H9 (cell line): ENCODE results near the gene UVSSA. TPM values are rescaled to one million over a fixed set of nuclear protein-coding genes. Genes with fewer than 3 reads are reported as not detected.

Source experiments
- DNase-seq: peaks from one replicate; pipeline ENCODE4 v3.0.0-alpha.2; 2017
- H2AFZ ChIP-seq: one replicate; pipeline ENCODE4 v1.6.1; 2013; ENCODE audit warnings: mild to moderate bottlenecking, low read length, control low read depth, moderate library complexity
- H2AK5ac ChIP-seq: 2 replicates; pipeline ENCODE4 v1.6.1; 2013; ENCODE audit warnings: low read length, control low read depth, mixed read lengths; ENCODE audit not compliant: insufficient read length
- H2BK120ac ChIP-seq: one replicate; pipeline ENCODE4 v1.6.1; 2013; ENCODE audit warnings: low read depth, mild to moderate bottlenecking, low read length, control low read depth, inconsistent platforms; ENCODE audit not compliant: poor library complexity, severe bottlenecking
- H2BK12ac ChIP-seq: 2 replicates; pipeline ENCODE4 v1.6.1; 2013; ENCODE audit warnings: low read length, control low read depth, mixed read lengths, low read depth; ENCODE audit not compliant: insufficient read length
- H2BK15ac ChIP-seq: 2 replicates; pipeline ENCODE4 v1.6.1; 2013; ENCODE audit warnings: low read depth, low read length, control low read depth
- H2BK20ac ChIP-seq: one replicate; pipeline ENCODE4 v1.6.1; 2013; ENCODE audit warnings: low read depth, mild to moderate bottlenecking, low read length, control low read depth, inconsistent platforms; ENCODE audit not compliant: poor library complexity, severe bottlenecking
- H2BK5ac ChIP-seq: 2 replicates; pipeline ENCODE4 v1.6.1; 2013; ENCODE audit warnings: low read length, control low read depth, mixed read lengths; ENCODE audit not compliant: insufficient read length
- H3K14ac ChIP-seq: 2 replicates; pipeline ENCODE4 v1.6.1; 2013; ENCODE audit warnings: low read length, control low read depth; ENCODE audit not compliant: insufficient read depth
- H3K18ac ChIP-seq: 2 replicates; pipeline ENCODE4 v1.6.1; 2013; ENCODE audit warnings: low read depth, mild to moderate bottlenecking, mixed read lengths, low read length, control low read depth; ENCODE audit not compliant: insufficient read length
- H3K23ac ChIP-seq: 2 replicates; pipeline ENCODE4 v1.6.1; 2013; ENCODE audit warnings: low read length, control low read depth, mixed read lengths, low read depth; ENCODE audit not compliant: insufficient read length
- H3K23me2 ChIP-seq: 2 replicates; pipeline ENCODE4 v1.6.1; 2013; ENCODE audit warnings: low read depth, mild to moderate bottlenecking, mixed read lengths, low read length, control low read depth; ENCODE audit not compliant: insufficient read length, poor library complexity, severe bottlenecking
- H3K27ac ChIP-seq: 2 replicates; pipeline ENCODE4 v1.5.1; 2013; ENCODE audit warnings: low read length, control low read depth, mixed read lengths, low read depth; ENCODE audit not compliant: insufficient read length
- H3K27me3 ChIP-seq: 2 replicates; pipeline ENCODE4 v1.6.1; 2013; ENCODE audit warnings: low read length, control low read depth, inconsistent platforms; ENCODE audit not compliant: insufficient read depth
- H3K4ac ChIP-seq: 2 replicates; pipeline ENCODE4 v1.6.1; 2013; ENCODE audit warnings: low read depth, mild to moderate bottlenecking, control low read depth, inconsistent platforms, low read length, moderate library complexity
- H3K4me1 ChIP-seq: 2 replicates; pipeline ENCODE4 v1.6.1; 2013; ENCODE audit warnings: low read length, control low read depth, inconsistent platforms; ENCODE audit not compliant: insufficient read depth
- H3K4me2 ChIP-seq: 2 replicates; pipeline ENCODE4 v1.6.1; 2013; ENCODE audit warnings: low read length, control low read depth, mixed read lengths; ENCODE audit not compliant: insufficient read length, insufficient read depth
- H3K56ac ChIP-seq: 2 replicates; pipeline ENCODE4 v1.6.1; 2013; ENCODE audit warnings: low read depth, mild to moderate bottlenecking, mixed read lengths, low read length, control low read depth; ENCODE audit not compliant: insufficient read length
- H3K79me1 ChIP-seq: 2 replicates; pipeline ENCODE4 v1.6.1; 2013; ENCODE audit warnings: low read depth, mild to moderate bottlenecking, moderate library complexity, low read length, control low read depth, inconsistent platforms; ENCODE audit not compliant: insufficient read depth, poor library complexity, severe bottlenecking
- H3K79me2 ChIP-seq: 2 replicates; pipeline ENCODE4 v1.6.1; 2013; ENCODE audit warnings: low read length, control low read depth, inconsistent platforms; ENCODE audit not compliant: insufficient read depth
- H3K9ac ChIP-seq: 2 replicates; pipeline ENCODE4 v1.6.1; 2013; ENCODE audit warnings: low read length, control low read depth, mixed read lengths; ENCODE audit not compliant: insufficient read length; ENCODE audit errors: extremely low read depth
- H3K9me3 ChIP-seq: one replicate; pipeline ENCODE4 v1.6.1; 2013; ENCODE audit warnings: low read depth, low read length, inconsistent platforms; ENCODE audit not compliant: control insufficient read depth
- H3T11ph ChIP-seq: one replicate; pipeline ENCODE4 v1.6.1; 2013; ENCODE audit warnings: mild to moderate bottlenecking, low read length, control low read depth, inconsistent platforms
- H4K20me1 ChIP-seq: one replicate; pipeline ENCODE4 v1.6.1; 2013; ENCODE audit not compliant: control insufficient read depth, insufficient read length, insufficient read depth
- H4K5ac ChIP-seq: 2 replicates; pipeline ENCODE4 v1.6.1; 2013; ENCODE audit warnings: low read depth, mild to moderate bottlenecking, mixed read lengths, low read length, control low read depth; ENCODE audit not compliant: insufficient read length
- H4K8ac ChIP-seq: replicated peaks from 2 replicates; pipeline ENCODE4 v1.6.1; 2013; ENCODE audit warnings: low read length, control low read depth, mixed read lengths, low read depth; ENCODE audit not compliant: insufficient read length
- H4K91ac ChIP-seq: 2 replicates; pipeline ENCODE4 v1.6.1; 2013; ENCODE audit warnings: low read depth, mild to moderate bottlenecking, moderate library complexity, mixed read lengths, low read length, control low read depth; ENCODE audit not compliant: insufficient read length
- H3K27ac Mint-ChIP-seq, 3 experiments: 2 replicates in 2 of 3; 3 replicates in 1 of 3; pipeline ENCODE4 v1.8.0; 2020 to 2021; ENCODE audit warnings: mixed read lengths in 3 of 3, mild to moderate bottlenecking in 1 of 3, moderate library complexity in 1 of 3
- H3K27me3 Mint-ChIP-seq: 2 replicates; pipeline ENCODE4 v1.8.0; 2021; ENCODE audit warnings: low read depth, mild to moderate bottlenecking, moderate library complexity, mixed read lengths
- H3K36me3 Mint-ChIP-seq, 3 experiments: 2 replicates in 2 of 3; 3 replicates in 1 of 3; pipeline ENCODE4 v1.8.0; 2020 to 2021; ENCODE audit warnings: low read depth in 3 of 3, mixed read lengths in 3 of 3; ENCODE audit not compliant: insufficient read depth in 1 of 3
- H3K4me1 Mint-ChIP-seq, 2 experiments: 2 replicates each; pipeline ENCODE4 v1.8.0; 2020; ENCODE audit warnings: mixed read lengths in 2 of 2
- H3K4me3 Mint-ChIP-seq, 2 experiments: 2 replicates in 1 of 2; 3 replicates in 1 of 2; pipeline ENCODE4 v1.8.0; 2020 to 2021; ENCODE audit warnings: mild to moderate bottlenecking in 2 of 2, mixed read lengths in 2 of 2, moderate library complexity in 1 of 2
- H3K9me3 Mint-ChIP-seq, 2 experiments: 2 replicates in 1 of 2; 3 replicates in 1 of 2; pipeline ENCODE4 v1.8.0; 2020; ENCODE audit warnings: mild to moderate bottlenecking in 2 of 2, mixed read lengths in 2 of 2, moderate library complexity in 1 of 2
- whole genome bisulfite sequencing: extraction: QIAGEN DNeasy Blood & Tissue Kit; methylation state at CpG from one replicate; pipeline ENCODE4 v1.1.7; 2013; ENCODE audit warnings: missing lambda C conversion rate, low lambda C conversion rate, mixed read lengths; ENCODE audit not compliant: insufficient read length; ENCODE audit errors: extremely low coverage; 5-methylcytosine and 5-hydroxymethylcytosine counted together
- total RNA-seq: library from RNA; stranded (reverse); gene quantifications from 2 replicates; pipeline ENCODE4 v1.2.1, GENCODE V29; 2021
- TF ChIP-seq, protein P1 (sequence below): fragments of 200-600 bp; sonication (generic); conservative IDR thresholded peaks from 3 replicates; pipeline ENCODE4 v1.8.0; 2021; ENCODE audit warnings: antibody characterized with exemption, mild to moderate bottlenecking

UVSSA gene
- total RNA-seq, 1 experiment from 2014 or later = 15.9 TPM

DNA sequence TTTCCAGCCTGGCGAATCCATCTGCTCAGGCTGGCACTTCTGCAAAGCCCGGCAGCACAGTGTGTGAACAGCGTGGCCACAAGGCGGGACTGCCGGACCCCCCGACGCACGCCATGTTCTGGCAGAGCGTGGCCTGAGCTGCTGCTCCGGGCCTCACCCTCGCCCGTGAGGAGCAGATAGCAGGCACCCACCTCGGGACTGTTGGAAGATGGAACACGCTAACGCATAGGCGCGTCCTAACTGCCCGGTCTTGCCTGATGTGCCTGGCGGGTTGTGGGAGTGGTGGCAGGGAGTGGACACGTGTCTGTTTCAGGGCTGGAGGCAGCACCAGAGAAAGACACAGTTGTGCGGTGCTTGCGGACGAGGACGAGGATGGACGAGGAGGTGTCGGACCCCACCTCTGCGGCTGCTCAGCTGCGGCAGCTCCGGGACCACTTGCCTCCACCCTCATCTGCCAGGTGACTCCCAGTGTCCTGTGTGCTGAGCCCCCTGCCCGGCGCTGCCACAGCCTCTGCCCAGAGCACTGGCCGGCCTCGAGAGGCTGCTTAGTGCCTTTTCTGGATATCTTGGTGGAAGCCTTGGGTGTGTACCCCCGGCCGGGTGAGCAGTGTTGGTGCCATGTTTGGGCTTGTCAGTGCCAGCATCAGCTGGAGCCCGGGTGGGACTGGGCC is 28.2 kb downstream of the UVSSA start:
- Histone ChIP-seq H3K4ac (no peak overlapping the region), H2BK15ac (no peak overlapping the region), H3K18ac (no peak overlapping the region), H3K27me3 (no peaks in the 10 kb centered on the region), H2BK12ac (no peak overlapping the region), H2AK5ac (no peak overlapping the region), H3K9me3 (no peaks in the 10 kb centered on the region), H3K79me2 (no peaks in the 10 kb centered on the region), H3K56ac (no peak overlapping the region), H3K4me2 (no peak overlapping the region), H2AFZ (no peak overlapping the region), H3K4me1 (no peaks in the 10 kb centered on the region), H2BK120ac (no peak overlapping the region), H4K5ac (no peak overlapping the region), H3K9ac (no peak overlapping the region), H3K14ac (no peak overlapping the region), H3K79me1 (no peaks in the 10 kb centered on the region), H3K23me2 (no peaks in the 10 kb centered on the region), H3T11ph (no peak overlapping the region), H4K20me1 (peaks cover 3% of the 10 kb centered on the region), H4K91ac (no peak overlapping the region), H4K8ac (no peak overlapping the region), H3K27ac (no peak overlapping the region), H2BK5ac (no peak overlapping the region), H2BK20ac (no peak overlapping the region), H3K23ac (no peak overlapping the region)
- H3K9me3 Mint-ChIP-seq = no peaks in the 10 kb centered on the region
- no peak for DNase-seq
- H3K27ac Mint-ChIP-seq = no peak overlapping the region
- TF ChIP-seq, protein P1, sequence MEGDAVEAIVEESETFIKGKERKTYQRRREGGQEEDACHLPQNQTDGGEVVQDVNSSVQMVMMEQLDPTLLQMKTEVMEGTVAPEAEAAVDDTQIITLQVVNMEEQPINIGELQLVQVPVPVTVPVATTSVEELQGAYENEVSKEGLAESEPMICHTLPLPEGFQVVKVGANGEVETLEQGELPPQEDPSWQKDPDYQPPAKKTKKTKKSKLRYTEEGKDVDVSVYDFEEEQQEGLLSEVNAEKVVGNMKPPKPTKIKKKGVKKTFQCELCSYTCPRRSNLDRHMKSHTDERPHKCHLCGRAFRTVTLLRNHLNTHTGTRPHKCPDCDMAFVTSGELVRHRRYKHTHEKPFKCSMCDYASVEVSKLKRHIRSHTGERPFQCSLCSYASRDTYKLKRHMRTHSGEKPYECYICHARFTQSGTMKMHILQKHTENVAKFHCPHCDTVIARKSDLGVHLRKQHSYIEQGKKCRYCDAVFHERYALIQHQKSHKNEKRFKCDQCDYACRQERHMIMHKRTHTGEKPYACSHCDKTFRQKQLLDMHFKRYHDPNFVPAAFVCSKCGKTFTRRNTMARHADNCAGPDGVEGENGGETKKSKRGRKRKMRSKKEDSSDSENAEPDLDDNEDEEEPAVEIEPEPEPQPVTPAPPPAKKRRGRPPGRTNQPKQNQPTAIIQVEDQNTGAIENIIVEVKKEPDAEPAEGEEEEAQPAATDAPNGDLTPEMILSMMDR = no peak
- WGBS = no CpG with 5 or more reads among the region's 36 CpGs
- H3K4me1 Mint-ChIP-seq = no peaks in the 10 kb centered on the region
- peaks cover 2 to 13% (median 10%) of the 10 kb centered on the region in 3 experiments; a peak in 5 of 7 replicates for H3K36me3 Mint-ChIP-seq
- H3K4me3 Mint-ChIP-seq = no peak overlapping the region
- H3K27me3 Mint-ChIP-seq = no peaks in the 10 kb centered on the region
